WTC11 (cell line): Measurements from ENCODE around the gene RBPMS2. TPM values are rescaled to one million over a fixed set of nuclear protein-coding genes. Genes with fewer than 3 reads are reported as not detected.

Source experiments
- ATAC-seq: fragments of 200-7000 bp; cut with Tn5 transposase; 2 replicates; pipeline ENCODE4 v1.10.0; 2021; ENCODE audit warnings: mild to moderate bottlenecking, moderate library complexity
- CTCF ChIA-PET: fragments of 300-600 bp; sonication (Branson Sonifier 250); formaldehyde crosslinking; loops from one replicate; lab custom pipeline; 2021; ENCODE audit warnings: antibody characterized with exemption; lab: Charles Lee
- POLR2A ChIA-PET: fragments of 350-600 bp; sonication (Branson Sonifier 250); formaldehyde crosslinking; loops from one replicate; lab custom pipeline; 2021; ENCODE audit warnings: antibody characterized with exemption; lab: Charles Lee
- DNase-seq: peaks from one replicate; pipeline ENCODE4 v3.0.0; 2021; ENCODE audit warnings: low spot score
- H3K27ac Mint-ChIP-seq: 2 replicates; pipeline ENCODE4 v1.8.0; 2021; ENCODE audit warnings: mixed read lengths
- H3K27me3 Mint-ChIP-seq: 2 replicates; pipeline ENCODE4 v1.8.0; 2021; ENCODE audit warnings: low read depth, mild to moderate bottlenecking, moderate library complexity, mixed read lengths
- H3K36me3 Mint-ChIP-seq: 2 replicates; pipeline ENCODE4 v1.8.0; 2021; ENCODE audit warnings: mixed read lengths
- H3K4me1 Mint-ChIP-seq: 2 replicates; pipeline ENCODE4 v1.8.0; 2022; ENCODE audit warnings: mixed read lengths
- H3K4me3 Mint-ChIP-seq: 2 replicates; pipeline ENCODE4 v1.8.0; 2021; ENCODE audit warnings: mild to moderate bottlenecking, moderate library complexity, mixed read lengths
- H3K9me3 Mint-ChIP-seq: 2 replicates; pipeline ENCODE4 v1.8.0; 2021; ENCODE audit warnings: mixed read lengths
- ARID4B ChIP-seq: sonication (generic); formaldehyde crosslinking; IDR thresholded peaks from 2 replicates; pipeline ENCODE4 v1.8.0; 2023; ENCODE audit warnings: missing genetic modification reagents, mild to moderate bottlenecking, borderline replicate concordance
- ATF2 ChIP-seq: sonication (generic); formaldehyde crosslinking; IDR thresholded peaks from 2 replicates; pipeline ENCODE4 v1.8.1; 2022; ENCODE audit warnings: low read depth, missing genetic modification reagents, borderline replicate concordance
- E2F5 ChIP-seq: sonication (generic); formaldehyde crosslinking; IDR thresholded peaks from 2 replicates; pipeline ENCODE4 v1.8.1; 2022; ENCODE audit warnings: mild to moderate bottlenecking, moderate library complexity, missing genetic modification reagents
- FOXP1 ChIP-seq: sonication (generic); formaldehyde crosslinking; IDR thresholded peaks from 2 replicates; pipeline ENCODE4 v1.8.0; 2022; ENCODE audit warnings: missing genetic modification reagents, mild to moderate bottlenecking, moderate library complexity, borderline replicate concordance
- MXD4 ChIP-seq: fragments of 250-450 bp; sonication (Bioruptor Pico); IDR thresholded peaks from 2 replicates; pipeline ENCODE4 v1.8.0; 2021; ENCODE audit warnings: mild to moderate bottlenecking, moderate library complexity, borderline replicate concordance
- NR1H2 ChIP-seq: sonication (generic); formaldehyde crosslinking; IDR thresholded peaks from 2 replicates; pipeline ENCODE4 v1.9.0; 2021; ENCODE audit warnings: mild to moderate bottlenecking, moderate library complexity, missing genetic modification reagents
- TEAD4 ChIP-seq: sonication (generic); formaldehyde crosslinking; IDR thresholded peaks from 2 replicates; pipeline ENCODE4 v1.8.0; 2022; ENCODE audit warnings: mild to moderate bottlenecking, missing genetic modification reagents
- USF2 ChIP-seq: sonication (generic); formaldehyde crosslinking; IDR thresholded peaks from 2 replicates; pipeline ENCODE4 v1.8.1; 2023; ENCODE audit warnings: mild to moderate bottlenecking, missing genetic modification reagents, moderate library complexity
- ZNF138 ChIP-seq: sonication (generic); formaldehyde crosslinking; conservative IDR thresholded peaks from 2 replicates; pipeline ENCODE4 v1.8.1; 2022; ENCODE audit warnings: mild to moderate bottlenecking, moderate library complexity, missing genetic modification reagents
- ZNF263 ChIP-seq: sonication (generic); formaldehyde crosslinking; IDR thresholded peaks from 2 replicates; pipeline ENCODE4 v1.8.1; 2022; ENCODE audit warnings: low read depth, mild to moderate bottlenecking, moderate library complexity, missing genetic modification reagents
- ZNF281 ChIP-seq: sonication (generic); formaldehyde crosslinking; IDR thresholded peaks from 2 replicates; pipeline ENCODE4 v1.8.0; 2023; ENCODE audit warnings: mild to moderate bottlenecking, missing genetic modification reagents
- ZNF532 ChIP-seq: fragments of 250-450 bp; sonication (Bioruptor Pico); IDR thresholded peaks from 2 replicates; pipeline ENCODE4 v1.9.0; 2021; ENCODE audit warnings: mild to moderate bottlenecking, borderline replicate concordance
- total RNA-seq: library from RNA; stranded (reverse); gene quantifications from 3 replicates; pipeline ENCODE4 v1.2.3, GENCODE V29; 2021

RBPMS2 gene
- total RNA-seq, 1 experiment from 2014 or later = 195 TPM

- Mint-ChIP-seq H3K36me3 (peaks cover 65% of the 10 kb centered on the region), H3K4me1 (peaks cover 47% of the 10 kb centered on the region)
- POLR2A ChIA-PET = no interaction called here
- DNase-seq = no peak
- TF ChIP-seq E2F5 (CRISPR knock-in tag) (no peak), ATF2 (no peak), MXD4 (CRISPR knock-in tag) (no peak), ZNF532 (CRISPR knock-in tag) (no peak)
- TF ChIP-seq, all 79 proteins: peak for 0
- no peak for ATAC-seq
- Mint-ChIP-seq H3K27ac (peak overlapping the region; percentile 70), H3K9me3 (no peaks in the 10 kb centered on the region), H3K4me3 (no peak overlapping the region), H3K27me3 (no peaks in the 10 kb centered on the region)
- CTCF ChIA-PET = interaction anchor here (5.3 kb wide), 1 partner anchor 60 kb away, joined by 122 read pairs; no protein-coding TSS in a partner anchor
Observed at GRCh38 chr15:64748251-64748650, 27.1 kb downstream of the RBPMS2 start.

GRCh38 chr15:64747578-64747977 is 27.8 kb downstream of the RBPMS2 start:
- Mint-ChIP-seq H3K36me3 (peaks cover 59% of the 10 kb centered on the region), H3K27ac (peak overlapping the region; percentile 70), H3K9me3 (no peaks in the 10 kb centered on the region), H3K4me1 (peaks cover 40% of the 10 kb centered on the region), H3K27me3 (no peaks in the 10 kb centered on the region), H3K4me3 (no peak overlapping the region)
- ChIA-PET CTCF (interaction anchor here (1.3 to 5.3 kb wide), 3 partner anchors 19 to 62 kb away, joined by 6 to 122 read pairs (median 8); no protein-coding TSS in a partner anchor), POLR2A (interaction anchor here (0.5 kb wide), 1 partner anchor 11 kb away, joined by 4 read pairs; no protein-coding TSS in a partner anchor)
- no peak for ATAC-seq
- TF ChIP-seq FOXP1 (0 out of 2 replicates have a peak, but pooled peaks have one; percentile 51), NR1H2 (CRISPR knock-in tag) (no peak)
- DNase-seq = no peak

GRCh38 chr15:64746921-64747320 is 28.5 kb downstream of the RBPMS2 start:
- no peaks in the 10 kb centered on the region for H3K27me3 Mint-ChIP-seq
- TF ChIP-seq TEAD4 = no peak
- POLR2A ChIA-PET = no interaction called here
- ATAC-seq (no peak), DNase-seq (no peak)
- no peaks in the 10 kb centered on the region for H3K9me3 Mint-ChIP-seq
- H3K4me1 Mint-ChIP-seq = peaks cover 34% of the 10 kb centered on the region
- no peak overlapping the region for H3K4me3 Mint-ChIP-seq
- CTCF ChIA-PET = interaction anchor here (1.3 to 1.7 kb wide), 2 partner anchors 19 to 62 kb away, joined by 6 to 8 read pairs; no protein-coding TSS in a partner anchor
- peaks cover 60% of the 10 kb centered on the region for H3K36me3 Mint-ChIP-seq
- H3K27ac Mint-ChIP-seq = peak overlapping the region; percentile 70

- H3K4me3 Mint-ChIP-seq = no peak overlapping the region
- no peaks in the 10 kb centered on the region for H3K27me3 Mint-ChIP-seq
- H3K27ac Mint-ChIP-seq = peak overlapping the region; percentile 89; the same call in 1 of the 2 replicates
- ATAC-seq (no peak), DNase-seq (no peak)
- H3K9me3 Mint-ChIP-seq = no peaks in the 10 kb centered on the region
- POLR2A ChIA-PET = no interaction called here
- CTCF ChIA-PET = interaction anchor here (1.3 to 1.7 kb wide), 2 partner anchors 18 to 63 kb away, joined by 6 to 8 read pairs; no protein-coding TSS in a partner anchor
- peaks cover 33% of the 10 kb centered on the region for H3K4me1 Mint-ChIP-seq
- H3K36me3 Mint-ChIP-seq = peaks cover 63% of the 10 kb centered on the region
- TF ChIP-seq ZNF138 (CRISPR knock-in tag) = no peak
- no peak for TF ChIP-seq USF2
- no peak for TF ChIP-seq NR1H2 (CRISPR knock-in tag)
- no peak for TF ChIP-seq ZNF263 (CRISPR knock-in tag)
- no peak for TF ChIP-seq ZNF281
- TF ChIP-seq ARID4B (CRISPR knock-in tag) = no peak
Observed at GRCh38 chr15:64746356-64746755, 29.0 kb downstream of the RBPMS2 start.
